Measurements from ENCODE around the gene NHERF1.

NHERF1 gene

DNA sequence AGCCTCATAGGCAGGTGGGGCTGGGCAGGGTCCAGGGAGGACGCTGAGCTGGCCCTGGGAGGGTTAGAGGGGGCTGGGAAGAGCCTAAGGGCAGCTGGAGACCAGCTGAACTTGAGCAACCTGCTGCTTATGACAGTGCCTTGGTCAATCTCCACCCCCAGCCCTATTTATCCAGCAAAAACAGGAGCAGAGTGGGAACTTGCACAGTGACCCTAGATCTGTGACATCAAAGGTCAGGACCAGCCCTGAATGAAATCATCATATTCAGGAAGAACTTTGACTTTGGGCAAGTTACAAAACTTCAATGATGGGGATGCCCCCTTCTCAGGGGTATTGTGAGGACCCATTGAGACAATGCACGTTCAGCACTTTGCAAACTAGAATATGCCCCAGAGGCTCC lies 45.1 kb upstream of the NHERF1 start:
- no peaks in the 10 kb centered on the region for H4K20me1 ChIP-seq (ENCODE audit: insufficient read depth, low read length)
- no peaks in the 10 kb centered on the region for H3F3A ChIP-seq (ENCODE audit: insufficient read depth, low read length)
- H3K36me3 ChIP-seq (ENCODE audit: insufficient read depth, low read length), result no peaks in the 10 kb centered on the region
- no peak overlapping the region for H3K27ac ChIP-seq (ENCODE audit: low read depth, low read length, poor library complexity, severe bottlenecking)
- no peaks in the 10 kb centered on the region for H3K4me1 ChIP-seq (ENCODE audit: insufficient read depth, low read length, severe bottlenecking)
- H3K9ac ChIP-seq (ENCODE audit: low read length), result no peak overlapping the region
- H2AFZ ChIP-seq (ENCODE audit: low read length), result no peak overlapping the region
- no peak overlapping the region for H3K4me2 ChIP-seq (ENCODE audit: low read length)
- H3K9me2 ChIP-seq (ENCODE audit: low read depth, low read length), result no peaks in the 10 kb centered on the region
- TF ChIP-seq, protein P1, sequence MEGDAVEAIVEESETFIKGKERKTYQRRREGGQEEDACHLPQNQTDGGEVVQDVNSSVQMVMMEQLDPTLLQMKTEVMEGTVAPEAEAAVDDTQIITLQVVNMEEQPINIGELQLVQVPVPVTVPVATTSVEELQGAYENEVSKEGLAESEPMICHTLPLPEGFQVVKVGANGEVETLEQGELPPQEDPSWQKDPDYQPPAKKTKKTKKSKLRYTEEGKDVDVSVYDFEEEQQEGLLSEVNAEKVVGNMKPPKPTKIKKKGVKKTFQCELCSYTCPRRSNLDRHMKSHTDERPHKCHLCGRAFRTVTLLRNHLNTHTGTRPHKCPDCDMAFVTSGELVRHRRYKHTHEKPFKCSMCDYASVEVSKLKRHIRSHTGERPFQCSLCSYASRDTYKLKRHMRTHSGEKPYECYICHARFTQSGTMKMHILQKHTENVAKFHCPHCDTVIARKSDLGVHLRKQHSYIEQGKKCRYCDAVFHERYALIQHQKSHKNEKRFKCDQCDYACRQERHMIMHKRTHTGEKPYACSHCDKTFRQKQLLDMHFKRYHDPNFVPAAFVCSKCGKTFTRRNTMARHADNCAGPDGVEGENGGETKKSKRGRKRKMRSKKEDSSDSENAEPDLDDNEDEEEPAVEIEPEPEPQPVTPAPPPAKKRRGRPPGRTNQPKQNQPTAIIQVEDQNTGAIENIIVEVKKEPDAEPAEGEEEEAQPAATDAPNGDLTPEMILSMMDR (IDR thresholded peaks at IDR 0.05; ENCODE audit: low read length), result no peak
- TF ChIP-seq EZH2 (IDR thresholded peaks at IDR 0.05; ENCODE audit: borderline replicate concordance, low read length), result no peak
- no peaks in the 10 kb centered on the region for H3K27me3 ChIP-seq (ENCODE audit: insufficient read depth, low read length)
- no peaks in the 10 kb centered on the region for H3K79me2 ChIP-seq (ENCODE audit: insufficient read depth, low read length)
- no peak overlapping the region for H3K4me3 ChIP-seq (ENCODE audit: low read depth, low read length, poor library complexity, severe bottlenecking)
- no peaks in the 10 kb centered on the region for H3K9me3 ChIP-seq (ENCODE audit: low read length)

GRCh38 chr17:74704544-74704943 lies 43.9 kb upstream of the NHERF1 start:
- H3K27me3 ChIP-seq (ENCODE audit: insufficient read depth, low read length), result no peaks in the 10 kb centered on the region
- TF ChIP-seq, protein P1 (IDR thresholded peaks at IDR 0.05; ENCODE audit: low read length), result no peak
- no peak for TF ChIP-seq EZH2 (IDR thresholded peaks at IDR 0.05; ENCODE audit: borderline replicate concordance, low read length)

GRCh38 chr17:74711058-74711824 lies 37.2 kb upstream of the NHERF1 start:
- TF ChIP-seq, protein P1 (IDR thresholded peaks at IDR 0.05; ENCODE audit: low read length), result no peak
- no peak for TF ChIP-seq EZH2 (IDR thresholded peaks at IDR 0.05; ENCODE audit: borderline replicate concordance, low read length)
- no peaks in the 10 kb centered on the region for H3K36me3 ChIP-seq (ENCODE audit: insufficient read depth, low read length)

More at GRCh38 chr17:74704544-74704943, 43.9 kb upstream of the NHERF1 start:
- no peaks in the 10 kb centered on the region for H3K9me2 ChIP-seq (ENCODE audit: low read depth, low read length)
- H3K4me3 ChIP-seq (ENCODE audit: low read depth, low read length, poor library complexity, severe bottlenecking), result no peak overlapping the region
- H3K4me2 ChIP-seq (ENCODE audit: low read length), result no peak overlapping the region
- no peaks in the 10 kb centered on the region for H4K20me1 ChIP-seq (ENCODE audit: insufficient read depth, low read length)
- no peaks in the 10 kb centered on the region for H3K9me3 ChIP-seq (ENCODE audit: low read length)
- no peaks in the 10 kb centered on the region for H3K4me1 ChIP-seq (ENCODE audit: insufficient read depth, low read length, severe bottlenecking)
- H3K36me3 ChIP-seq (ENCODE audit: insufficient read depth, low read length), result no peaks in the 10 kb centered on the region
- H3K27ac ChIP-seq (ENCODE audit: low read depth, low read length, poor library complexity, severe bottlenecking), result no peak overlapping the region
- H3K9ac ChIP-seq (ENCODE audit: low read length), result no peak overlapping the region
- no peaks in the 10 kb centered on the region for H3K79me2 ChIP-seq (ENCODE audit: insufficient read depth, low read length)
- H3F3A ChIP-seq (ENCODE audit: insufficient read depth, low read length), result no peaks in the 10 kb centered on the region
- no peak overlapping the region for H2AFZ ChIP-seq (ENCODE audit: low read length)

More at GRCh38 chr17:74711058-74711824, 37.2 kb upstream of the NHERF1 start:
- Histone ChIP-seq H4K20me1 (ENCODE audit: insufficient read depth, low read length) (no peaks in the 10 kb centered on the region), H3K9me2 (ENCODE audit: low read depth, low read length) (no peaks in the 10 kb centered on the region), H3K9me3 (ENCODE audit: low read length) (no peaks in the 10 kb centered on the region), H3K9ac (ENCODE audit: low read length) (no peak overlapping the region), H3K27me3 (ENCODE audit: insufficient read depth, low read length) (no peaks in the 10 kb centered on the region), H3K27ac (ENCODE audit: low read depth, low read length, poor library complexity, severe bottlenecking) (no peak overlapping the region), H2AFZ (ENCODE audit: low read length) (no peak overlapping the region), H3K79me2 (ENCODE audit: insufficient read depth, low read length) (no peaks in the 10 kb centered on the region), H3K4me2 (ENCODE audit: low read length) (no peak overlapping the region), H3K4me3 (ENCODE audit: low read depth, low read length, poor library complexity, severe bottlenecking) (no peak overlapping the region), H3F3A (ENCODE audit: insufficient read depth, low read length) (no peaks in the 10 kb centered on the region), H3K4me1 (ENCODE audit: insufficient read depth, low read length, severe bottlenecking) (no peaks in the 10 kb centered on the region)

Data from OCI-LY1 (cell line).